Fibroblast of mammary gland (primary cell): ENCODE measurements around the gene BTBD9.

Source experiments
- DNase-seq: peaks from one replicate; pipeline ENCODE4 v3.0.0-alpha.2; 2010; ENCODE audit warnings: low read depth
- H3K4me3 ChIP-seq: 2 replicates; pipeline ENCODE4 v1.5.1; 2011; ENCODE audit warnings: low read depth, mild to moderate bottlenecking, low read length, moderate library complexity; ENCODE audit not compliant: control insufficient read depth
- TF ChIP-seq, protein P1 (sequence below): conservative IDR thresholded peaks from 2 replicates; pipeline ENCODE4 v1.5.1; 2011; ENCODE audit warnings: low read depth, low read length, inconsistent platforms; ENCODE audit not compliant: control insufficient read depth, insufficient read depth

The BTBD9 gene

DNA sequence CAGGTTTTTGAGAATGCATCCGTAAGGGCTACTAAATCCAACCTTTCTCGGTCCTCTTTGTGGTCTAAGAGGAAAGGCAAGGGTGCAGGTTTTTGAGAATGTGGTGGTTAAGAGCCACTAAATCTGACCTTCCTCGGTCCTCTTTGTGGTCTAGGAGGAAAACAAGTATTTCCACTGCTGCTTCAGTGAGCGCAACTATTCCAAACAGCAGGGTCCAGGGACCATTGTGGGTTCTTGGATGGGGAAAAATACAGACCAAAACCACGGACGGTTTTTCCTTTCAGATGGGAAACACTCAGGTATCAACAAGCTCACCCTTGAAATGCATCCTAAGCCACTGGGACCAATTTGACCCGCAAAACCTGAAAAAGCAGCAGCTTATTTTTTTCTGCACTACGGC, 21.9 kb downstream of the BTBD9 start:
- TF ChIP-seq, protein P1, sequence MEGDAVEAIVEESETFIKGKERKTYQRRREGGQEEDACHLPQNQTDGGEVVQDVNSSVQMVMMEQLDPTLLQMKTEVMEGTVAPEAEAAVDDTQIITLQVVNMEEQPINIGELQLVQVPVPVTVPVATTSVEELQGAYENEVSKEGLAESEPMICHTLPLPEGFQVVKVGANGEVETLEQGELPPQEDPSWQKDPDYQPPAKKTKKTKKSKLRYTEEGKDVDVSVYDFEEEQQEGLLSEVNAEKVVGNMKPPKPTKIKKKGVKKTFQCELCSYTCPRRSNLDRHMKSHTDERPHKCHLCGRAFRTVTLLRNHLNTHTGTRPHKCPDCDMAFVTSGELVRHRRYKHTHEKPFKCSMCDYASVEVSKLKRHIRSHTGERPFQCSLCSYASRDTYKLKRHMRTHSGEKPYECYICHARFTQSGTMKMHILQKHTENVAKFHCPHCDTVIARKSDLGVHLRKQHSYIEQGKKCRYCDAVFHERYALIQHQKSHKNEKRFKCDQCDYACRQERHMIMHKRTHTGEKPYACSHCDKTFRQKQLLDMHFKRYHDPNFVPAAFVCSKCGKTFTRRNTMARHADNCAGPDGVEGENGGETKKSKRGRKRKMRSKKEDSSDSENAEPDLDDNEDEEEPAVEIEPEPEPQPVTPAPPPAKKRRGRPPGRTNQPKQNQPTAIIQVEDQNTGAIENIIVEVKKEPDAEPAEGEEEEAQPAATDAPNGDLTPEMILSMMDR = no peak
- no peak overlapping the region for H3K4me3 ChIP-seq
- DNase-seq = no peak

DNA sequence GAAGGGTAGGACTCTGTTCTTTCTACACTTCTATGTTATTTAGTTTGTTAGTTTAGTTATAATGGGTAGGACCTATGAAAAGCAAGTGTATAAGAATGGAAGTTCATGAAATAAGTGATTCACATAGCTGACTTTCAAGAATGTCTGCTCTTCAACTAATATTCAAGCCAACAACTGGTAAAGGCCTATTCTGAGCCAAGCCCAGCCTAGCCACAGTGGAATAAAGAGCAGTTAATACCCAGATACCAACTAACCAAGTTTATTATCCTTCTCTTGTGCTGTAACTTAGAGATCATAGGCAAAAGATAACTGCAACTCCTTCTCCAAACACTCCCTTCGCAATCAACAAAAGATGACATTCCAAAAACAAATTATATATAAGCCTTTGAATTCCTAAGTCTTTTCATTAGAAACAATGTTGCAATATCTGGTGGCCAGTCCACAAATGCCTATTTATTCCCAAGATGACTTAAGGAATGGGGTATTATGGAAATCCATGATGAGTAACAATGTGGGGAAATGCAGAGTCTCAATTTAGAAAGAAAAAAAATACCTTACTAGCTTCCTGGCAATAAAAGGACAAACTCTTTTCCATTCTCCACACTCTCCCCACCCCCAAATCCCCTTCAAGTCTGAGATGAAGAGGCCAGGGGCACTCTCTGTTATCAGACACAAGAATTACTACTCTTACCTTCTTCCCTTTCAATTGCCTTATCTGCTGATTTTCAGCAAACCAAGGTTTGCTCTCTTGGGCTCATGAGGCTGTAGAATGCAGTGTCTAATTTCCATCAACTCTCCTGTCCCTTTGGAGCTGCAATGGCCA, 27.4 kb downstream of the BTBD9 start:
- peak; percentile 78 for DNase-seq
- H3K4me3 ChIP-seq = no peak overlapping the region
- TF ChIP-seq, protein P1 = no peak

DNA sequence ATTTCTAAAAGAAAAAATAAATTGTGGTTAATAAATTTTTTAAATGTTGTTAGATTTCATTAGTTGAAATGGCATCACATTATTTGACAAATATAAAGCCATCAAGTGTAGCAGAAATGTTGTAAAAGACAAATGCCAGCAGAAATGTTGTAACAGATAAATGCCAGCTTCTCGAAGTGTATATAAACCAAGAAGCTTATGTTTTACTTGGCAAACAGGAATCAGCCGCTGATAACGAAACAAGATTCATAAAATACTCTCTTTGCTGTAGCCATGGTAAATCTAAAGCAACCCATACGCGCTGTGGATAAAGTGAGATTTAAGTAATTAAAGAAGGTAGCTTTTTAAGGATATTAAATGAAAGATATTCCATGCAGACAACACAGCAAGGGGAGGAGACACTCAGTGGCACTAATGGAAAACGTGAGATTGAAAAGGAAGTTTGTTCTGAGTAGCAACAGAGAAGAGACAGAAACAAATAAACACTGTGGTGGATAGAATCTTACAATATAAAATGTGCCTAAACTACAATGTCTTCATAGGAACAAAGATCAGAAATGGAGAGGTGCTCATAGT, 29.6 kb downstream of the BTBD9 start:
- no peak overlapping the region for H3K4me3 ChIP-seq
- no peak for DNase-seq
- TF ChIP-seq, protein P1 = no peak

DNA sequence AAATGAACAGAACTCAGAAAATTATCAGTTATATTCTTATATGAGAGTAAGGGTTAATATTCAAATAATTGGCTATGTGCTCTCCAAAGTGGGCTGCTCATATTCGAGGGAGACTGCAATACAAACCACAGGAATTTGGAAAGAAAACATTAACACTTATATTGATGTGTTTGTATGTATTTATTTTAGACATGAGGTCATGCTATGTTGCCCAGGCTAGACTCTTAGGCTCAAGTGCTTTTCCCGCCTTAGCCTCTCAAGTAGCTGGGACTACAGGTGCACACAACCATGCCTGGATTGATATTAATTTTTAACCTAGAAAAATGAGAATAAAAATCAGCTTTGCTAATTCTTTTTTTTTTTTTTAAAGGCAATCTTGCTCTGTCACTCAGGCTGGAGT, 35.0 kb downstream of the BTBD9 start:
- DNase-seq = peak; percentile 8
- H3K4me3 ChIP-seq = no peak overlapping the region
- TF ChIP-seq, protein P1 = no peak

DNA sequence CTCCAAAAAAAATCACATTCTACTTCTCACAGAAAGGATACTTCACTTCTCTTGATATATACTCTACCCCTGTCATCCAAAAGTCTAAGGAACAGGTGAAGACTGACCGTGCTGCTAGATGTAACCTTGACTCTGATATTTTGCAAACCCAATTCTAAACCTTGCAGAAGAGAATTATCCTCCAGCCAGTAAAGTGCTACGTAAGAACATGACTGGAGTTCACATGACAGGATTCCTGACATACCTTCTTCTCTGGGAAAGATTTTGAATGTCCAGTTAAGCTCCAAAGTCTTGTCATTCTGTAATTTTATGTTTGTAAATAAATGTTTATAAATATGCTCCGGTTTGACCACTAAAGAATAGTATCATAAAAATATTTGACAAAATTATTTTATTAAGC, 35.8 kb downstream of the BTBD9 start:
- peak; percentile 15 for DNase-seq
- H3K4me3 ChIP-seq = no peak overlapping the region
- TF ChIP-seq, protein P1 = no peak

DNA sequence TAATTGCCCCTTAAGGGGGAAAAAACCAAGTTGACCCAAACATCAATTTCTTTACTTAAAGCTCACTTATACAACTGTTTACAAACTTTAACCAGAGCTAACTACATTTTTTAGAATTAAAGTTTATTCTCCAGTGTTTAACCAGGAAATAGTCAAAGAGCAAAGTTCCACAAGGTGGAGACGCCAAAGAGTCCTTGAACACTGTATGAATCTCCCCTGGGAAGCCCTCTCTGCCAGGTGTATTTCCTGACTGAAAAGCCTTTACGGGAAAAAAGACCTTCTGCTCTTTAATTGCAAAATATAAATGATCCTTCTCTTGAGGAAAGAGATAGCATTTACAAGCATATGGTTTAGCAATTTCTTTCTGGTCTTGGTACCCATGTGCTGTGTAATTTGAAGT, 36.2 kb downstream of the BTBD9 start:
- no peak for DNase-seq
- TF ChIP-seq, protein P1 = no peak
- no peak overlapping the region for H3K4me3 ChIP-seq
